Epithelial cell of proximal tubule (primary cell): ENCODE measurements around the gene PNCK. TPM values are rescaled to one million over a fixed set of nuclear protein-coding genes. Genes with fewer than 3 reads are reported as not detected.

Experiments used
- DNase-seq: peaks from one replicate; pipeline ENCODE4 v3.0.0-alpha.2; 2011; ENCODE audit warnings: low read depth
- H3K4me3 ChIP-seq: 2 replicates; pipeline ENCODE4 v1.5.1; 2011; ENCODE audit warnings: low read depth, mild to moderate bottlenecking, low read length
- CTCF ChIP-seq: conservative IDR thresholded peaks from 2 replicates; pipeline ENCODE4 v1.5.1; 2012; ENCODE audit warnings: low read depth, mild to moderate bottlenecking, low read length
- total RNA-seq: library from RNA; depleted of rRNA; stranded (reverse); fragments of >200 nt; gene quantifications from 2 replicates; pipeline ENCODE4 v1.2.3, GENCODE V29; 2015

PNCK gene
- total RNA-seq, 1 donor from 2014 or later: 0.86 TPM

GRCh38 chrX:153633607-153634180 is 39.9 kb downstream of the PNCK start:
- no peak for TF ChIP-seq CTCF

GRCh38 chrX:153633048-153633447 is 40.6 kb downstream of the PNCK start:
- no peak for DNase-seq
- H3K4me3 ChIP-seq: no peak overlapping the region
- TF ChIP-seq CTCF: no peak

More at GRCh38 chrX:153633607-153634180, 39.9 kb downstream of the PNCK start:
- no peak for DNase-seq
- no peak overlapping the region for H3K4me3 ChIP-seq

- no peak overlapping the region for H3K4me3 ChIP-seq
- TF ChIP-seq CTCF: no peak
- no peak for DNase-seq
Measured at GRCh38 chrX:153632595-153632946, 41.0 kb downstream of the PNCK start.

GRCh38 chrX:153631907-153632594 is 41.6 kb downstream of the PNCK start:
- no peak for TF ChIP-seq CTCF
- H3K4me3 ChIP-seq: no peak overlapping the region
- DNase-seq: no peak

GRCh38 chrX:153631346-153631745 is 42.3 kb downstream of the PNCK start:
- DNase-seq: no peak
- no peak overlapping the region for H3K4me3 ChIP-seq
- TF ChIP-seq CTCF: no peak

- TF ChIP-seq CTCF: no peak
- H3K4me3 ChIP-seq: no peak overlapping the region
Measured at GRCh38 chrX:153628665-153629064, 44.9 kb downstream of the PNCK start.

GRCh38 chrX:153628129-153628528 is 45.5 kb downstream of the PNCK start:
- TF ChIP-seq CTCF: no peak
- H3K4me3 ChIP-seq: no peak overlapping the region
- DNase-seq: no peak

More at GRCh38 chrX:153628665-153629064, 44.9 kb downstream of the PNCK start:
- DNase-seq: no peak
